NCI-H2081 treated with DMSO at 0.1 percent for 48 hours (cell line): ENCODE measurements around the gene SLC26A4.

Experiments
- DNase-seq: peaks from one replicate; lab custom pipeline; 2025; lab: John Stamatoyannopoulos, UW

The SLC26A4 gene

DNA sequence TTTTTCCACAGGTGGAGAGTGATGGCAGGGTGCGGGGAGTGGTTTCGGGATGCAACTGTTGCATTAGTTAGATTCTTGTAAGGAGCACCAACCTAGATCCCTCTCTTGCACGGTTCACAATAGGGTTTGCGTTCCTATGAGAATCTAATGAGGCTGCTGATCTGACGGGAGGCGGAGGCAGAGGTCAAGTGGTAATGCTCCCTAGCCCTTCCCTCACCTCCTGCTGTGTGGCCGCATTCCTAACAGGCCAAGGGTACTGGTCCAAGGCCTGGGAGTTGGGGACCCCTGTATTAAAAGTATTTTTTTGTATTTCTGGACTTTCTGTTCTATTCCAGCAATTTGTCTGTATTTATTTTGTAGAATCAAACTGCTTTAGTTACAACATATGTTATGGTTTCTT is 90.5 kb downstream of the SLC26A4 start:
- DNase-seq: no peak

DNA sequence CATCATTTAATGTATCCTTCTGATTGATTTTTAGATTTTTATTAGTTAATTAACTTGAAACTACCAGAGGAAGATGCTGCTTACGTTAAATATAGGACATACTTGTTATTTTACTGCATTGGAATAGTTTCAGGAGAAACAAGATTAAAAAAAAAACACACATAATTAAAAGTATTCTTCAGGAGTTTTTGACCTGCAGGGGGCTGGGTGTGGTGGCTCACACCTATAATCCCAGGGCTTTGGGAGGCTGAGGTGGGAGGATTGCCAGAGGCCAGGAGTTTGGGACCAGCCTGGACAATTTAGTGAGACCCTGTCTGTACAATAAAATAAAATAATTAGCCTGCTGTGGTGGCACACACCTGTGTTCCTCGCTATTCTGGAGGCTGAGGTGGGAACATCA is 94.0 kb downstream of the SLC26A4 start:
- DNase-seq: no peak

DNA sequence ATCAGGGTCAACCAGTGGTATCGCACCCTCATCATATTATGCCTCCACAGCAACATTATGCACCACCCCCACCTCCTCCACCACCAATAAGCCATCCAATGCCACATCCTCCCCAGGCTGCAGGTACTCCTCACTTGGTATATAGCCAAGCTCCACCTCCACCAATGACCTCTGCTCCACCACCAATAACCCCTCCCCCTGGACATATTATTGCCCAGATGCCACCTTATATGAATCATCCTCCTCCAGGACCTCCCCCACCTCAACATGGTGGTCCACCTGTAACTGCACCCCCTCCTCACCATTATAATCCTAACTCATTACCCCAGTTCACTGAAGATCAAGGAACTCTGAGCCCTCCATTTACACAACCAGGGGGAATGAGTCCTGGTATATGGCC is 98.0 kb downstream of the SLC26A4 start:
- no peak for DNase-seq

DNA sequence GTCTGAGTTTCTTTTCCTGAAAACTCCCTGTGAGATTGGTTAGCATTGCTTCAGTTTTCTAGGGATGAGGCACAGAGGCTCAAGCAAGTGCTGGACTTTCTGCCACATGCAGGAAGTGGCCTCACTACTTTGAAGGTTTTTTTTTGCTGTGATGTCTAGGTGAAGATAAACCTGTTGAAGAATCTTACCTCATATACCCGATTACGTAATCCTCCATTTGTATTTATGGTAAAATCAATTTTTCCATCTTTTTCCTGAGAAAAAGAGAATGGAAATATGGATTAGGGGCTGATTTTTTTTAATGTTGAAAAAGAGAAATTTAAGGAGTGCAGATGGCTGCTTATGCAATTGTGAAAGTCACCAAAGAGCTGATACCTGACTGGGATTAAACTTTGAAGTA is 106.8 kb downstream of the SLC26A4 start:
- DNase-seq: no peak
